ENCODE measurements around the gene JMJD1C.
A peak's percentile ranks its signal among the peaks of the same experiment; 100 is the strongest.
"Not testable (repeated sequence)": the region's sequence is repeated elsewhere in the genome, so short reads cannot be mapped to it uniquely, and the experiment has no call there.

JMJD1C gene

DNA sequence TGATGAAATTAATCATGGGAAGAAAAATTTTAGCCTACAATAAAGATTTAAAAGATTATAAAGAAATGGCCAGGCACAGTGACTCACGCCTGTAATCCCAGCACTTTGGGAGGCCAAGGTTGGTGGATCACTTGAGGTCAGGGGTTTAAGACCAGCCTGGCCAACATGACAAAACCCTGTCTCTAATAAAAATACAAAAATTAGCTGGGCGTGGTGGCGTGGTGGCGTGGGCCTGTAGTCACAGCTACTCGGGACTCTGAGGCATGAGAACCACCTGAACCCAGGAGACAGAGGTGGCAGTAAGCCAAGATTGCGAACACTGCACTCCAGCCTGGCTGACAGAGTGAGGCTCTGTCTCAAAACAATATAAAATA, 26.5 kb upstream of the JMJD1C start:
- not testable (repeated sequence) for H3K4me1 Mint-ChIP-seq, H3K36me3 Mint-ChIP-seq, DNase-seq, H3K27me3 Mint-ChIP-seq, H3K9me3 Mint-ChIP-seq, H3K27ac Mint-ChIP-seq, H3K4me3 Mint-ChIP-seq
- CTCF ChIA-PET = interaction anchor here (0.5 to 0.9 kb wide), 2 partner anchors 136 to 320 kb away, joined by 3 read pairs; no protein-coding TSS in a partner anchor

DNA sequence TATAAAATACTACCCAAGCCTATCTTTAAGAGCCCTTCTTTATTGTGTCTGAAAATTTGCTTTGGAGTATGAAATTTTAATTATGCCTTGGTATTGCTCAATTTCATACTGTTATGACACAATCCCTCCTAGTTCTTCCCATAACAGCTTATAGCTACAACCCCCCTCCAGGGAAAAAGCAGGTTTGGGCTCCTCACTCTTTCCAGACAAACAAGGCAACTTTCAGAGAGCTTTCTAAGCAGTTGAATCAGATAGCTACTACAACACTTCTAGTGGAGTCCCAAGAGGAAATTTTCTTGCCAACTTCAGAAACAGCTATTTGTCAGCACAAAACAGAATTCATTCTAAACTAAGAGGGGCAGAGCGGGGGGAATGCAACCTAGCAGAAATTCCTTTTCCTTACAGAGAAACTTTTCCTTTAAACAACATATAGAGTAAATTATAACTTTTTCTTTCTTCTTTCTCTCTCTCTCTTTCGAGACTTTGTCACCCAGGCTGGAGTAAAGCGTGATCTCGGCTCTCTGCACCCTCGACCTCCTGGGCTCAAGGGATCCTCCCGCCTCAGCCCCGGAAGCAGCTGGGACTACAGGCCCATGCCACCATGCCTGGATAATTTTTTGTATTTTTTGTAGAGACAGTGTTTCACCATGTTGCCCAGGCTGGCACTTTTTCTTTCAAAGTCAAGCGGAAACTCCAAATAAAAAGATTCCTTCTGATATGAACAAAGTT, 26.0 kb upstream of the JMJD1C start:
- DNase-seq = no peak
- H3K27me3 Mint-ChIP-seq = no peaks in the 10 kb centered on the region
- H3K4me3 Mint-ChIP-seq = no peak overlapping the region
- H3K27ac Mint-ChIP-seq = no peak overlapping the region
- peaks cover 2% of the 10 kb centered on the region for H3K36me3 Mint-ChIP-seq
- no peaks in the 10 kb centered on the region for H3K9me3 Mint-ChIP-seq
- CTCF ChIA-PET = interaction anchor here (0.5 to 0.9 kb wide), 2 partner anchors 136 to 320 kb away, joined by 3 read pairs; no protein-coding TSS in a partner anchor
- H3K4me1 Mint-ChIP-seq = no peaks in the 10 kb centered on the region

DNA sequence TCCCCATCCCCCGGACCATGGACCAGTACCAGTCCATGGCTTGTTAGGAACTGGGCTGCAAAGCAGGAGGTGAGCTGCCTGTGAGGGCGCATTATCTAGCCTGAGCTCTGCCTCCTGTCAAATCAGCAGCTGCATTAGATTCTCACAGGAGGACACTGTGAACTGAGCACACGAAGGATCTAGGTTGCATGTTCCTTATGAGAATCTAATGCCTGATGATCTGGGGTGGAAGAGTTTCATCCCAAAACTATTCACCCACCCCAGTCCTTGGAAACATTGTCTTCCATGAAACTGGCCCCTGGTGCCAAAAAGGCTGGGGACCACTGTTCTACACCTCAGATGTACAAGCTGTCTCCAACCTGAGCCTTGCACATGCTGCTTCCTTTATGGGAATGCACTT, 24.1 kb upstream of the JMJD1C start:
- CTCF ChIA-PET = no interaction called here
- H3K4me1 Mint-ChIP-seq = no peaks in the 10 kb centered on the region

DNA sequence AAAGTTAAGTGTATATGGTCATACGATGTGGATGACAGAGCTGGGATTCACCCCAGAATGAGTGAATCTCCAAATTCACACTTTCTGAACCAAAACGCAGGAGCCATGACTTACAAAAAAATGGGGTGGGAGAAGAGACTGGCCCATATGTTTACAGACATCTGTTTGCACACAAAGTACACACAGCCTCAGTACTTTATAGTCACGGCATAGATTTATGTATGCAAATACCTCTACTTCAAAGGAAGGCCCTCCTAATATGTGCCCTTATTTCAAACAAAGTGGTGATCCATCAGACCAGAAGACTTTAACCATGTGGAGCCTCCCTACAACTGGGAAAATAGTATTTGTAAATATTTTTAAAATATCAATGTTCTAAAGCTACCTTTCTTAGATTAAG, 22.2 kb upstream of the JMJD1C start:
- no peaks in the 10 kb centered on the region for H3K4me1 Mint-ChIP-seq
- H3K27ac Mint-ChIP-seq = no peak overlapping the region
- no peaks in the 10 kb centered on the region for H3K9me3 Mint-ChIP-seq
- H3K4me3 Mint-ChIP-seq = no peak overlapping the region
- H3K36me3 Mint-ChIP-seq = peaks cover 2% of the 10 kb centered on the region
- CTCF ChIA-PET = no interaction called here
- no peak for DNase-seq
- no peaks in the 10 kb centered on the region for H3K27me3 Mint-ChIP-seq

More for the DNA sequence above, 24.1 kb upstream of the JMJD1C start:
- DNase-seq = no peak
- H3K27ac Mint-ChIP-seq = no peak overlapping the region
- no peaks in the 10 kb centered on the region for H3K27me3 Mint-ChIP-seq
- H3K9me3 Mint-ChIP-seq = no peaks in the 10 kb centered on the region
- peaks cover 2% of the 10 kb centered on the region for H3K36me3 Mint-ChIP-seq
- no peak overlapping the region for H3K4me3 Mint-ChIP-seq

DNA sequence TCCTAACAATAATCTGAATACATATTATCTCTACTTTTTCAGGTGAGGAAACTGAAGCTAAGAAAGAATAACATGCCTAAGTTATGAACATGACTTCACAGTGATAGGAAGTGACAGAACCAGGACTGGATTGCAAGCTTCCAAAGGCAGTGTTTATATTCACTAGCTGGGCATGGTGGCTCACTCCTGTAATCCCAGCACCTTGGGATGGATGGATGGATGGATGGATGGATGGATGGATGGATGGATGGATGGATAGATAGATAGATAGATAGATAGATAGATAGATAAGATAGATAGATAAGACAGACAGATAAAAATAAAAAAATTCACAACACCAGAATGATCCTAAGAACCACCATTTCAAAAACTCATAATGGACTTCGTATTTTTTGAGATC, 18.2 kb upstream of the JMJD1C start:
- DNase-seq = no peak
- Mint-ChIP-seq H3K27ac (no peak overlapping the region), H3K27me3 (no peaks in the 10 kb centered on the region), H3K36me3 (peaks cover 2% of the 10 kb centered on the region), H3K4me1 (peaks cover 3% of the 10 kb centered on the region), H3K4me3 (no peak overlapping the region), H3K9me3 (no peaks in the 10 kb centered on the region)
- CTCF ChIA-PET = no interaction called here

DNA sequence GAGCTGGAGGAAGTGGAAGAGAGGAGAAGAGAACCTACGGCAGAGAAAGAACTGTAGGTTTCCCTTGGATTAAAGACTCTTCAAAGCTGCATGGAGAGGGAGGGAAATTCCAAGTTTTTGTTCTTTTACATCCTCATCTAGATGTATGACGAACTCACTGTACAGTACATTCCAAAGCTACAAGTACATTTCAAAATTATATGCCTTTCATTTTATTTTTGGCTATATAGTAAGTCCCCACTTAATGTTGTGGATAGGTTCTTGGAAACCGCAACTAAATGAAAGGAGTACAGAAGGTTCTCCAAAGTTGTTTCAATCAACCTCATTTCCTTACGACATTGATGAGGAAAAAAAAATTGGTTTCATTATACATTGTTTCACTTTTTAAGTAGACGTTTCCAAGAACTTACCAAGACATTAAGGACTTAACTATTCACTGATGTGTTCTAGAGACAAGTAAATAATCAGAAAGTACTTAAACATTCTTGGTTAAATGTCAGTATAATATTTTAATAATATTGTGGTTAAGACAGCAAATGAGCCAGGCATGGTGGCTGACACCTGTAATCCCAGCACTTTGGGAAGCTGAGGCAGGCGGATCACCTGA, 16.1 kb upstream of the JMJD1C start:
- H3K4me1 Mint-ChIP-seq = peaks cover 3% of the 10 kb centered on the region
- no peaks in the 10 kb centered on the region for H3K27me3 Mint-ChIP-seq
- no peaks in the 10 kb centered on the region for H3K9me3 Mint-ChIP-seq
- no peak overlapping the region for H3K4me3 Mint-ChIP-seq
- H3K27ac Mint-ChIP-seq = no peak overlapping the region
- DNase-seq = no peak
- CTCF ChIA-PET = interaction anchor here (1.6 kb wide), 1 partner anchor 17 kb away, joined by 5 read pairs; the partner anchor contains the start of gene JMJD1C
- H3K36me3 Mint-ChIP-seq = peaks cover 2% of the 10 kb centered on the region

DNA sequence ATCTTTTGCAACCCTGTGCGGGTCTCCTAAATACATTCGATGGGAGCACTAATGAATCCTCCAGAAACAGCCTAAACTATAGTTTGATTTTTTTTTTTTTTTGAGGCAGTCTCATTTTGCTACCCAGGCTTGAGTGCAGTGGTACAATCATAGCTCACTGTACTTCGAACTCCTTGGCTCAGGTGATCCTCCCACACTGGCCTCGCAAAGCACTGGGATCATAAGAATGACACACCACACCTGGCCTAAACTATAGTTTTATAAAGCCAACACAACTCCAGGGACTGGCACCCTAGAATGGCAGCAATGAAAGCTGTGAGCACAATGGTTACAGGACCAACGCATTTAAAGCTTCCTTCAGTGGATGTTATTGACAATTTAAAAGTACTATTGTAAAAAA, 14.5 kb upstream of the JMJD1C start:
- CTCF ChIA-PET = interaction anchor here (1.6 kb wide), 1 partner anchor 15 kb away, joined by 5 read pairs; the partner anchor contains the start of gene JMJD1C
- H3K9me3 Mint-ChIP-seq = no peaks in the 10 kb centered on the region
- no peak overlapping the region for H3K27ac Mint-ChIP-seq
- no peak for DNase-seq
- H3K27me3 Mint-ChIP-seq = no peaks in the 10 kb centered on the region
- H3K4me1 Mint-ChIP-seq = peaks cover 3% of the 10 kb centered on the region
- H3K4me3 Mint-ChIP-seq = no peak overlapping the region
- peaks cover 1% of the 10 kb centered on the region for H3K36me3 Mint-ChIP-seq

DNA sequence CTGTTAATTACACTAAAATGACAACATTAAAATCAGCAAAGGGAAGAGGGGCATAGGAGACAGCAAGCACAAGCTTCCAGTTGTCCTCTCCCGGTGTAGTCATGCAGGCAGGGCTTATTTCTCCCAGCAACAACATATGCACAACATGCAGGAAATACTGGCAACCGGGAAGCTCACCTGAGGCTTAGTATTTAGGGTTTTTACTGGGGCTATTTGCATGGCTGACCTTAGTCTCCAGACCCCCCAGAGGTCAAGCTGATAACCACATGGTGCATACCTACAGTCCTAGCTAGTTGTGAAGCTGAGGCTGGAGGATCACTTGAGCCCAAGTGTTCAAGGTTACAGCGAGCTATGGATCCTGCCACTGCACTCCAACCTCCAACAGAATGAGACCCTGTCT, 12.8 kb upstream of the JMJD1C start:
- Mint-ChIP-seq H3K27ac (no peak overlapping the region), H3K27me3 (no peaks in the 10 kb centered on the region), H3K4me1 (peaks cover 3% of the 10 kb centered on the region), H3K4me3 (no peak overlapping the region), H3K9me3 (no peaks in the 10 kb centered on the region), H3K36me3 (no peaks in the 10 kb centered on the region)
- CTCF ChIA-PET = interaction anchor here (0.6 kb wide), 1 partner anchor 636 kb away, joined by 3 read pairs; no protein-coding TSS in a partner anchor
- no peak for DNase-seq

DNA sequence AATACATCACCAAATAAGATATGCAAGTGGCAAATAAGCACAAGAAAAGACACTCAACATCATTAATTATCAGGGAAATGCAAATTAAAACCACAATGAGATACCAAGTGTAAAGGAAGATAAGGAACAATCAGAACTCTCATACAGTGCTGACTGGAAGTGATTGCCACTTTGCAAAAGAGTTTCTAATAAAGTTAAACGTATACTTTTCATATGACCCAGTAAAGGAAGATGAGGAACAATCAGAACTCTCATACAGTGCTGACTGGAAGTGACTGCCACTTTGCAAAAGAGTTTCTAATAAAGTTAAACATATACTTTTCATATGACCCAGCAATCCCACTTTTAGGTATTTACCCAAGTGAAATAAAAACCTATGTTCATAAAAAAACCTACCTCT, 12.2 kb upstream of the JMJD1C start:
- CTCF ChIA-PET = no interaction called here
- Mint-ChIP-seq H3K27me3 (no peaks in the 10 kb centered on the region), H3K27ac (no peak overlapping the region), H3K4me1 (peaks cover 3% of the 10 kb centered on the region), H3K9me3 (no peaks in the 10 kb centered on the region), H3K4me3 (no peak overlapping the region), H3K36me3 (no peaks in the 10 kb centered on the region)
- no peak for DNase-seq

DNA sequence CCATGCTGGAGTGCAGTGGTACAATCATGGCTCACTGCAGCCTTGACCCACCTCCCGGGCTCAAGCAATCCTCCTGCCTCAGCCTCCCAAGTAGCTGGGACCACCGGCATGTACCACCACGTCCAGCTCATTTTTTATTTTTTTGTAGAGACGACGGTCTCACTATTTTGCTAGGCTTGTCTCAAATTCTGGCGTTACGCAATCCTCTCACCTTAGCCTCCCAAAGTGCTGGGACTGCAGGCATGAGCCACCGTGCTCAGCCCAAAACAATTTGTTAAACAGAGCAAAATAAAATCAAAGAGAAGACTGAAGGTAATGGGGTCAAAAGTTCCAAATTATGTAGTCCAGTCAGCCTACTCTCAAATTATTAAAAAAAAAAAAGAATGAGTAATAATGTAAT, 8.7 kb upstream of the JMJD1C start:
- no peaks in the 10 kb centered on the region for H3K4me1 Mint-ChIP-seq
- no peak overlapping the region for H3K4me3 Mint-ChIP-seq
- CTCF ChIA-PET = no interaction called here
- H3K27me3 Mint-ChIP-seq = no peaks in the 10 kb centered on the region
- H3K36me3 Mint-ChIP-seq = no peaks in the 10 kb centered on the region
- no peak overlapping the region for H3K27ac Mint-ChIP-seq
- DNase-seq = no peak
- no peaks in the 10 kb centered on the region for H3K9me3 Mint-ChIP-seq

DNA sequence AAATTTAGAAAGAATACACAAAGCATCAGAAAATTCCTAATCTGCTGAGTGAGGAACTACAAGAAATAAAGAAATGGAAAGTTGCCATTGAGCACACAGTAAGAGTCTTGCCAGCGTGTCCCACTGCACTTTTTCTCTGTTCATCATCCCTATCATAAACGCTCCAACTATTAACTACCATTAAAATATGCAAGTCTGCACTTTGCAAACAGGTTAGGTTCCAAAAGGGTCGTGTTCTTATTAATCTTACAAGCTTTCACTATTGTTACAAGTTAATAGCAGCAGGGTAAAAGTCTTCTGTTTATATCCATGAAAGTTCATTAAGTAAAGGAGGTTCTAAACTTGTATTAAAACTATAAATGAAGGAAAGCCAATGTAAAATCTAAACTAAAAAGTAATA, 5.2 kb upstream of the JMJD1C start:
- Mint-ChIP-seq H3K4me3 (no peak overlapping the region), H3K4me1 (peaks cover 7% of the 10 kb centered on the region), H3K9me3 (no peaks in the 10 kb centered on the region), H3K36me3 (no peaks in the 10 kb centered on the region), H3K27ac (no peak overlapping the region), H3K27me3 (peaks cover 13% of the 10 kb centered on the region)
- DNase-seq = no peak
- CTCF ChIA-PET = no interaction called here

DNA sequence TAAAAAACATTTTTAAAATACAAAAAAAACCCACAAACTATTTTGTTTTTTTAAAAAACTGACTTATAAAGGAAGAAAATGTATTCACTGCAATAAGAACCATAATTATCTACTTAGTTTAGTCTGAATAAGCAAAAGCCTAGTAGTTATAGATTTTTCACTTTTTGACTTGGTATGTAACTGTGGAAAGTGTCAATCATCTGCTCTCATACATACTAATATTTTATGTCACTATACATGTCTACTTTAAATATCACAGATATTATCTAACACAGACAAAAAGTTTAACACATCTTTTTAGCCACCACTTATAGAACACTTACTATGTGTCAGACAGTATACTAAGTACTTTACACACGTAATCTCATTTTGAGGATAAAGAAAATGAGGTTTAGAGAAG, 3.2 kb upstream of the JMJD1C start:
- Mint-ChIP-seq H3K27me3 (peaks cover 27% of the 10 kb centered on the region), H3K27ac (no peak overlapping the region), H3K36me3 (no peaks in the 10 kb centered on the region), H3K4me3 (no peak overlapping the region), H3K9me3 (no peaks in the 10 kb centered on the region), H3K4me1 (peaks cover 20% of the 10 kb centered on the region)
- CTCF ChIA-PET = no interaction called here
- no peak for DNase-seq

DNA sequence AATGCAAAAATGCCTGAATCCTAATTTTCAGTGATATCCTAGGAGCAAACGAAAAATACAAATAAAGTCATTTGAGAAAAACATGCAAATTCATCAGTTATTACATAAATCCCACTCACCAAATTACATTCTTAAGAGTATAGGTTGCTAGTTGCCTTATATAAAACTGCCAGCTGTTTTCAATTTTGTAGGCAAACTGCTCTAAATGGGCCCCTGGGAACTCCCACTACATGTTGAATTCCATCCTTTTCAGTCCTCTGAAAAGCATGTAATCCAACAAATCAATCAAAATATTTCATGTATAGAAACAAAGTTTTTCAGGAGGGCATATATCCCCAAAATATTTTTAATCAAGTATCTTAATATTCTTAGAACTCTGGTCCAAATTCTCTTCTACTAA, 2.1 kb upstream of the JMJD1C start:
- Mint-ChIP-seq H3K36me3 (no peaks in the 10 kb centered on the region), H3K27me3 (peaks cover 27% of the 10 kb centered on the region), H3K27ac (no peak overlapping the region), H3K4me3 (no peak overlapping the region), H3K9me3 (no peaks in the 10 kb centered on the region), H3K4me1 (peaks cover 21% of the 10 kb centered on the region)
- CTCF ChIA-PET = no interaction called here
- no peak for DNase-seq

DNA sequence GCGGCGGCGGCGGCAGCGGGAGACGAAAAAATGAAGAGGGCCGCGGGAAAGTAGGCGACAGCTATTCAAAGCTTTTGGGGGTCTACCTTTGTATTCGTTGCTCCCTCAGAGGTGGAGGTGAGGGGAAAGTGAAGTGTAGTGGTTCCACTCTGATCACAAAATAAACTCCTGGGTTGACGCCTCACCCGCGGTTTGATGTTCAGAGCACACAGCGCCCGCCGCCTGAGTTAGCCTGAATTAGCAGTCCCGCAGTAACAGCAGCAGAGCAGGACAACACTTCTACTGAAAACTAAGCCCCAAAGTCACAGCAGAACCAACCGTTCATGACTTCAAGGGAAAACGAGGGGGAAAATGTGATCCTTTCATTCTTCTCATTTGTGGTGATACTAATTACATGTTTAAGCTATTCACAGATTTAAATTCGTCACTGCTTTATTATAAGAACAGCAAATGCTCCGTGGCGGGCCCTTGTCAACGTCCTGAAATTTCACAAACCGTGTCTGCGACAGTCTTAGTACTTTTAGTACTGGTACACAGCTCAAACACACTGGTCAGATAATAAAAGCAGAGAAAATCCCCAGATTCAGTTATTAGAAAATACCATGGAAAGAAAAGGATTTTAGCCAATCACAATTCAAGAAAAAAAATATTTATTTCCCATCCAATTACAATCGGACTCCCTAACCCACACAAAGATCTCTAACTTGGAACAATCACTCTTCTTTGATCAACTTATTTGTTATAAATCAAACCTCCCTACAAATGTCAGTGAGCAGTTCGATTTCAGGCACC, 563 bp upstream of the JMJD1C start:
- Mint-ChIP-seq H3K4me3 (peak overlapping the region; percentile 92), H3K27me3 (peaks cover 27% of the 10 kb centered on the region), H3K27ac (peak overlapping the region; percentile 72), H3K36me3 (no peaks in the 10 kb centered on the region), H3K9me3 (no peaks in the 10 kb centered on the region), H3K4me1 (peaks cover 21% of the 10 kb centered on the region)
- peak; percentile 44 for DNase-seq
- CTCF ChIA-PET = interaction anchor here (1.1 kb wide), 1 partner anchor 249 kb away, joined by 3 read pairs; no protein-coding TSS in a partner anchor
